ENCODE measurements around the gene CRB3. TPM values are rescaled to one million over a fixed set of nuclear protein-coding genes. Genes with fewer than 3 reads are reported as not detected.

Gene CRB3
- total and polyA plus RNA-seq, 2 of the 13 experiments (the other 11 are each of a cell fraction or from before 2014, with no cell fraction given): 10.6 to 25.6 TPM

- TF ChIP-seq EP300 (IDR thresholded peaks at IDR 0.05; ENCODE audit: low read depth in 2 of 2, low read length in 2 of 2): no peak
- TF ChIP-seq EP300 (CRISPR knock-in tag; IDR thresholded peaks at IDR 0.05; ENCODE audit: borderline replicate concordance): no peak
- TF ChIP-seq ELK4 (CRISPR knock-in tag; IDR thresholded peaks at IDR 0.05; ENCODE audit: borderline replicate concordance): no peak
- no peak for TF ChIP-seq ZNF20 (CRISPR knock-in tag; IDR thresholded peaks at IDR 0.05)
- no peak for TF ChIP-seq HMGA1 (CRISPR knock-in tag; conservative IDR thresholded peaks at IDR 0.05)
- no peak for TF ChIP-seq PHF21A (CRISPR knock-in tag; IDR thresholded peaks at IDR 0.05)
- TF ChIP-seq ZNF782 (CRISPR knock-in tag; IDR thresholded peaks at IDR 0.05; ENCODE audit: borderline replicate concordance): no peak
- TF ChIP-seq ZNF773 (CRISPR knock-in tag; IDR thresholded peaks at IDR 0.05; ENCODE audit: borderline replicate concordance): no peak
- TF ChIP-seq THYN1 (CRISPR knock-in tag; IDR thresholded peaks at IDR 0.05; ENCODE audit: borderline replicate concordance, low read depth): no peak
- no peak for TF ChIP-seq HNF4A (CRISPR knock-in tag; IDR thresholded peaks at IDR 0.05)
- TF ChIP-seq FUBP1 (CRISPR knock-in tag; IDR thresholded peaks at IDR 0.05; ENCODE audit: borderline replicate concordance): no peak
- TF ChIP-seq KLF15 (CRISPR knock-in tag; IDR thresholded peaks at IDR 0.05; ENCODE audit: borderline replicate concordance): no peak
- TF ChIP-seq NCOA2 (CRISPR knock-in tag; IDR thresholded peaks at IDR 0.05): no peak
- TF ChIP-seq KMT2B (CRISPR knock-in tag; IDR thresholded peaks at IDR 0.05): no peak
- TF ChIP-seq SPEN (CRISPR knock-in tag; IDR thresholded peaks at IDR 0.05; ENCODE audit: low read depth): no peak
- TF ChIP-seq TCF7 (IDR thresholded peaks at IDR 0.05; ENCODE audit: low read depth): no peak
- TF ChIP-seq ZNF264 (CRISPR knock-in tag; IDR thresholded peaks at IDR 0.05): no peak
- peak; percentile 28 for TF ChIP-seq XRCC5 (optimal IDR thresholded peaks at IDR 0.05; ENCODE audit: low read length)
- TF ChIP-seq ZNF12 (CRISPR knock-in tag; IDR thresholded peaks at IDR 0.05): no peak
- no peak for TF ChIP-seq BCL6 (CRISPR knock-in tag; IDR thresholded peaks at IDR 0.05)
- TF ChIP-seq HDAC1 (CRISPR knock-in tag; IDR thresholded peaks at IDR 0.05): 0 out of 2 replicates have a peak, but pooled peaks have one; percentile 22
- TF ChIP-seq ZNF547 (CRISPR knock-in tag; IDR thresholded peaks at IDR 0.05): no peak
- no peak for TF ChIP-seq ZNF33B (CRISPR knock-in tag; IDR thresholded peaks at IDR 0.05)
- no peak for TF ChIP-seq ZNF546 (CRISPR knock-in tag; conservative IDR thresholded peaks at IDR 0.05)
- peak; percentile 64 for TF ChIP-seq ZNF263 (CRISPR knock-in tag; IDR thresholded peaks at IDR 0.05)
- no peak for TF ChIP-seq ZBTB42 (CRISPR knock-in tag; IDR thresholded peaks at IDR 0.05)
- TF ChIP-seq HNRNPH1 (optimal IDR thresholded peaks at IDR 0.05; ENCODE audit: low read depth, low read length): peak; percentile 35
Observed at GRCh38 chr19:6423499-6424194, 40.4 kb upstream of the CRB3 start (continued).

All from HepG2 (cell line).